GM19468 (cell line): ENCODE data around the gene ATXN7L3B.

ENCODE experiments used
- ATAC-seq: cut with Tn5 transposase; IDR thresholded peaks from one replicate; pipeline ENCODE4 v1.9.1; 2021; ENCODE audit warnings: mild to moderate bottlenecking, moderate library complexity, moderate number of reproducible peaks; ENCODE audit not compliant: unreplicated experiment; ENCODE audit errors: extremely low read depth

The ATXN7L3B gene

GRCh38 chr12:74541074-74541473 is 3.4 kb downstream of the ATXN7L3B start:
- ATAC-seq, result no peak

- no peak for ATAC-seq
Observed at GRCh38 chr12:74547249-74547648, 9.6 kb downstream of the ATXN7L3B start.

- ATAC-seq, result no peak
Observed at GRCh38 chr12:74551291-74551690, 13.7 kb downstream of the ATXN7L3B start.

- no peak for ATAC-seq
Observed at GRCh38 chr12:74552201-74552600, 14.6 kb downstream of the ATXN7L3B start.

- no peak for ATAC-seq
Observed at GRCh38 chr12:74559728-74560127, 22.1 kb downstream of the ATXN7L3B start.

GRCh38 chr12:74563927-74564326 is 26.3 kb downstream of the ATXN7L3B start:
- ATAC-seq, result no peak

- ATAC-seq, result no peak
Observed at GRCh38 chr12:74578486-74578885, 40.9 kb downstream of the ATXN7L3B start.

GRCh38 chr12:74579446-74579845 is 41.8 kb downstream of the ATXN7L3B start:
- no peak for ATAC-seq

GRCh38 chr12:74579981-74580380 is 42.3 kb downstream of the ATXN7L3B start:
- no peak for ATAC-seq

GRCh38 chr12:74581439-74581838 is 43.8 kb downstream of the ATXN7L3B start:
- ATAC-seq, result no peak

GRCh38 chr12:74584483-74585062 is 46.9 kb downstream of the ATXN7L3B start:
- ATAC-seq, result no peak

GRCh38 chr12:74586251-74586650 is 48.6 kb downstream of the ATXN7L3B start:
- no peak for ATAC-seq
